H9 (cell line): Measurements from ENCODE around the gene NOL9. TPM values are rescaled to one million over a fixed set of nuclear protein-coding genes. Genes with fewer than 3 reads are reported as not detected.
A peak's percentile ranks its signal among the peaks of the same experiment; 100 is the strongest.

Experiments used
- DNase-seq: peaks from one replicate; pipeline ENCODE4 v3.0.0-alpha.2; 2017
- H2AFZ ChIP-seq: one replicate; pipeline ENCODE4 v1.6.1; 2013; ENCODE audit warnings: mild to moderate bottlenecking, low read length, control low read depth, moderate library complexity
- H2AK5ac ChIP-seq: 2 replicates; pipeline ENCODE4 v1.6.1; 2013; ENCODE audit warnings: low read length, control low read depth, mixed read lengths; ENCODE audit not compliant: insufficient read length
- H2BK120ac ChIP-seq: one replicate; pipeline ENCODE4 v1.6.1; 2013; ENCODE audit warnings: low read depth, mild to moderate bottlenecking, low read length, control low read depth, inconsistent platforms; ENCODE audit not compliant: poor library complexity, severe bottlenecking
- H2BK12ac ChIP-seq: 2 replicates; pipeline ENCODE4 v1.6.1; 2013; ENCODE audit warnings: low read length, control low read depth, mixed read lengths, low read depth; ENCODE audit not compliant: insufficient read length
- H2BK15ac ChIP-seq: 2 replicates; pipeline ENCODE4 v1.6.1; 2013; ENCODE audit warnings: low read depth, low read length, control low read depth
- H2BK20ac ChIP-seq: one replicate; pipeline ENCODE4 v1.6.1; 2013; ENCODE audit warnings: low read depth, mild to moderate bottlenecking, low read length, control low read depth, inconsistent platforms; ENCODE audit not compliant: poor library complexity, severe bottlenecking
- H2BK5ac ChIP-seq: 2 replicates; pipeline ENCODE4 v1.6.1; 2013; ENCODE audit warnings: low read length, control low read depth, mixed read lengths; ENCODE audit not compliant: insufficient read length
- H3K14ac ChIP-seq: 2 replicates; pipeline ENCODE4 v1.6.1; 2013; ENCODE audit warnings: low read length, control low read depth; ENCODE audit not compliant: insufficient read depth
- H3K18ac ChIP-seq: 2 replicates; pipeline ENCODE4 v1.6.1; 2013; ENCODE audit warnings: low read depth, mild to moderate bottlenecking, mixed read lengths, low read length, control low read depth; ENCODE audit not compliant: insufficient read length
- H3K23ac ChIP-seq: 2 replicates; pipeline ENCODE4 v1.6.1; 2013; ENCODE audit warnings: low read length, control low read depth, mixed read lengths, low read depth; ENCODE audit not compliant: insufficient read length
- H3K23me2 ChIP-seq: 2 replicates; pipeline ENCODE4 v1.6.1; 2013; ENCODE audit warnings: low read depth, mild to moderate bottlenecking, mixed read lengths, low read length, control low read depth; ENCODE audit not compliant: insufficient read length, poor library complexity, severe bottlenecking
- H3K27ac ChIP-seq: 2 replicates; pipeline ENCODE4 v1.5.1; 2013; ENCODE audit warnings: low read length, control low read depth, mixed read lengths, low read depth; ENCODE audit not compliant: insufficient read length
- H3K27me3 ChIP-seq: 2 replicates; pipeline ENCODE4 v1.6.1; 2013; ENCODE audit warnings: low read length, control low read depth, inconsistent platforms; ENCODE audit not compliant: insufficient read depth
- H3K4ac ChIP-seq: 2 replicates; pipeline ENCODE4 v1.6.1; 2013; ENCODE audit warnings: low read depth, mild to moderate bottlenecking, control low read depth, inconsistent platforms, low read length, moderate library complexity
- H3K4me1 ChIP-seq: 2 replicates; pipeline ENCODE4 v1.6.1; 2013; ENCODE audit warnings: low read length, control low read depth, inconsistent platforms; ENCODE audit not compliant: insufficient read depth
- H3K4me2 ChIP-seq: 2 replicates; pipeline ENCODE4 v1.6.1; 2013; ENCODE audit warnings: low read length, control low read depth, mixed read lengths; ENCODE audit not compliant: insufficient read length, insufficient read depth
- H3K56ac ChIP-seq: 2 replicates; pipeline ENCODE4 v1.6.1; 2013; ENCODE audit warnings: low read depth, mild to moderate bottlenecking, mixed read lengths, low read length, control low read depth; ENCODE audit not compliant: insufficient read length
- H3K79me1 ChIP-seq: 2 replicates; pipeline ENCODE4 v1.6.1; 2013; ENCODE audit warnings: low read depth, mild to moderate bottlenecking, moderate library complexity, low read length, control low read depth, inconsistent platforms; ENCODE audit not compliant: insufficient read depth, poor library complexity, severe bottlenecking
- H3K79me2 ChIP-seq: 2 replicates; pipeline ENCODE4 v1.6.1; 2013; ENCODE audit warnings: low read length, control low read depth, inconsistent platforms; ENCODE audit not compliant: insufficient read depth
- H3K9ac ChIP-seq: 2 replicates; pipeline ENCODE4 v1.6.1; 2013; ENCODE audit warnings: low read length, control low read depth, mixed read lengths; ENCODE audit not compliant: insufficient read length; ENCODE audit errors: extremely low read depth
- H3K9me3 ChIP-seq: one replicate; pipeline ENCODE4 v1.6.1; 2013; ENCODE audit warnings: low read depth, low read length, inconsistent platforms; ENCODE audit not compliant: control insufficient read depth
- H3T11ph ChIP-seq: one replicate; pipeline ENCODE4 v1.6.1; 2013; ENCODE audit warnings: mild to moderate bottlenecking, low read length, control low read depth, inconsistent platforms
- H4K20me1 ChIP-seq: one replicate; pipeline ENCODE4 v1.6.1; 2013; ENCODE audit not compliant: control insufficient read depth, insufficient read length, insufficient read depth
- H4K5ac ChIP-seq: 2 replicates; pipeline ENCODE4 v1.6.1; 2013; ENCODE audit warnings: low read depth, mild to moderate bottlenecking, mixed read lengths, low read length, control low read depth; ENCODE audit not compliant: insufficient read length
- H4K8ac ChIP-seq: replicated peaks from 2 replicates; pipeline ENCODE4 v1.6.1; 2013; ENCODE audit warnings: low read length, control low read depth, mixed read lengths, low read depth; ENCODE audit not compliant: insufficient read length
- H4K91ac ChIP-seq: 2 replicates; pipeline ENCODE4 v1.6.1; 2013; ENCODE audit warnings: low read depth, mild to moderate bottlenecking, moderate library complexity, mixed read lengths, low read length, control low read depth; ENCODE audit not compliant: insufficient read length
- H3K27ac Mint-ChIP-seq, 3 experiments: 2 replicates in 2 of 3; 3 replicates in 1 of 3; pipeline ENCODE4 v1.8.0; 2020 to 2021; ENCODE audit warnings: mixed read lengths in 3 of 3, mild to moderate bottlenecking in 1 of 3, moderate library complexity in 1 of 3
- H3K27me3 Mint-ChIP-seq: 2 replicates; pipeline ENCODE4 v1.8.0; 2021; ENCODE audit warnings: low read depth, mild to moderate bottlenecking, moderate library complexity, mixed read lengths
- H3K36me3 Mint-ChIP-seq, 3 experiments: 2 replicates in 2 of 3; 3 replicates in 1 of 3; pipeline ENCODE4 v1.8.0; 2020 to 2021; ENCODE audit warnings: low read depth in 3 of 3, mixed read lengths in 3 of 3; ENCODE audit not compliant: insufficient read depth in 1 of 3
- H3K4me1 Mint-ChIP-seq, 2 experiments: 2 replicates each; pipeline ENCODE4 v1.8.0; 2020; ENCODE audit warnings: mixed read lengths in 2 of 2
- H3K4me3 Mint-ChIP-seq, 2 experiments: 2 replicates in 1 of 2; 3 replicates in 1 of 2; pipeline ENCODE4 v1.8.0; 2020 to 2021; ENCODE audit warnings: mild to moderate bottlenecking in 2 of 2, mixed read lengths in 2 of 2, moderate library complexity in 1 of 2
- H3K9me3 Mint-ChIP-seq, 2 experiments: 2 replicates in 1 of 2; 3 replicates in 1 of 2; pipeline ENCODE4 v1.8.0; 2020; ENCODE audit warnings: mild to moderate bottlenecking in 2 of 2, mixed read lengths in 2 of 2, moderate library complexity in 1 of 2
- WGBS: extraction: QIAGEN DNeasy Blood & Tissue Kit; methylation state at CpG from one replicate; pipeline ENCODE4 v1.1.7; 2013; ENCODE audit warnings: missing lambda C conversion rate, low lambda C conversion rate, mixed read lengths; ENCODE audit not compliant: insufficient read length; ENCODE audit errors: extremely low coverage; 5-methylcytosine and 5-hydroxymethylcytosine counted together
- total RNA-seq: library from RNA; stranded (reverse); gene quantifications from 2 replicates; pipeline ENCODE4 v1.2.1, GENCODE V29; 2021
- TF ChIP-seq, protein P1 (sequence below): fragments of 200-600 bp; sonication (generic); conservative IDR thresholded peaks from 3 replicates; pipeline ENCODE4 v1.8.0; 2021; ENCODE audit warnings: antibody characterized with exemption, mild to moderate bottlenecking

The NOL9 gene
- total RNA-seq, 1 experiment from 2014 or later: 50.4 TPM

DNA sequence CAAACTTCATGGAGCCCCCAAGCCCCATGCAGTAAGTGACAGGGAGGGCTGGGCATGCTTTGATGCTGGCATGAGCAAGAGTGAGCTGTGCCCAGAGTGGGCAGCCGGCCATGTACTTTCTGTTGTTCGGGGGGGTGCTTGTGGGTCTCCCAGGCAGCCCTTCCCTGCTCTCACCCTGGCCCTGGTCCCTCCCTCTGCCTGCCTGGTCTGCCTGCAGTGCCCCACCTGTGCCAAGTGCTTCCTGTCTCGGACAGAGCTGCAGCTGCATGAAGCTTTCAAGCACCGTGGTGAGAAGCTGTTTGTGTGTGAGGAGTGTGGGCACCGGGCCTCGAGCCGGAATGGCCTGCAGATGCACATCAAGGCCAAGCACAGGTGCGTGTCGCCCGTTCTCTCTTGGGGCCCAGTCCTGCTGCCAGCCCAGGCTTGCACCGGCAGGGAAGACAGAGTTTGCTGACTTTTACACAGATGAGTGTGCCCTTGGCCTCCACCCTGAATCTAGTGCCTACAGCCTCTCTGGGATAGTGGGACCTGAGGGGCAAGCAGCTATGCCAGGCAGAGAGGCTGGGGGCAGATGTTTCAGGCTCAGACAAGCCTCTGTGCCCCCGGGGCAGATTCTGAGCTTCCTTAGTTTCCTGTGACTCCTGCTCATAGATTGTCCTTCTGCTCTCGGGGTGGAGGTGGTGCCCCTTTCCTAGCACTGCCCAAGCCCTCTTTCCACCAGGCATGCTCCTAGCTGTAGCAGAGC, 33.1 kb upstream of the NOL9 start:
- no peak overlapping the region for H3K27ac ChIP-seq
- H2BK15ac ChIP-seq: no peak overlapping the region
- no peaks in the 10 kb centered on the region for H4K20me1 ChIP-seq
- no peaks in the 10 kb centered on the region for H3K79me1 ChIP-seq
- no peak overlapping the region; the same call in 1 of the 2 replicates for H3K14ac ChIP-seq
- no peak overlapping the region for H2BK120ac ChIP-seq
- no peak overlapping the region for H3K18ac ChIP-seq
- H3T11ph ChIP-seq: no peak overlapping the region
- TF ChIP-seq, protein P1, sequence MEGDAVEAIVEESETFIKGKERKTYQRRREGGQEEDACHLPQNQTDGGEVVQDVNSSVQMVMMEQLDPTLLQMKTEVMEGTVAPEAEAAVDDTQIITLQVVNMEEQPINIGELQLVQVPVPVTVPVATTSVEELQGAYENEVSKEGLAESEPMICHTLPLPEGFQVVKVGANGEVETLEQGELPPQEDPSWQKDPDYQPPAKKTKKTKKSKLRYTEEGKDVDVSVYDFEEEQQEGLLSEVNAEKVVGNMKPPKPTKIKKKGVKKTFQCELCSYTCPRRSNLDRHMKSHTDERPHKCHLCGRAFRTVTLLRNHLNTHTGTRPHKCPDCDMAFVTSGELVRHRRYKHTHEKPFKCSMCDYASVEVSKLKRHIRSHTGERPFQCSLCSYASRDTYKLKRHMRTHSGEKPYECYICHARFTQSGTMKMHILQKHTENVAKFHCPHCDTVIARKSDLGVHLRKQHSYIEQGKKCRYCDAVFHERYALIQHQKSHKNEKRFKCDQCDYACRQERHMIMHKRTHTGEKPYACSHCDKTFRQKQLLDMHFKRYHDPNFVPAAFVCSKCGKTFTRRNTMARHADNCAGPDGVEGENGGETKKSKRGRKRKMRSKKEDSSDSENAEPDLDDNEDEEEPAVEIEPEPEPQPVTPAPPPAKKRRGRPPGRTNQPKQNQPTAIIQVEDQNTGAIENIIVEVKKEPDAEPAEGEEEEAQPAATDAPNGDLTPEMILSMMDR: no peak
- WGBS: no CpG with 5 or more reads among the region's 13 CpGs
- H3K9ac ChIP-seq: no peak overlapping the region
- H2BK5ac ChIP-seq: no peak overlapping the region
- no peaks in the 10 kb centered on the region for H3K27me3 Mint-ChIP-seq
- no peak overlapping the region for H3K4me2 ChIP-seq
- no peaks in the 10 kb centered on the region for H3K9me3 ChIP-seq
- H2BK12ac ChIP-seq: no peak overlapping the region
- H2AK5ac ChIP-seq: no peak overlapping the region
- H3K79me2 ChIP-seq: no peaks in the 10 kb centered on the region
- H3K23me2 ChIP-seq: no peaks in the 10 kb centered on the region
- no peak overlapping the region for H2AFZ ChIP-seq
- H4K5ac ChIP-seq: no peak overlapping the region
- no peaks in the 10 kb centered on the region for H3K9me3 Mint-ChIP-seq
- no peak overlapping the region for H3K4ac ChIP-seq
- no peak overlapping the region for H4K91ac ChIP-seq
- no peak overlapping the region for H3K56ac ChIP-seq
- H3K36me3 Mint-ChIP-seq: peaks cover 9 to 37% (median 30%) of the 10 kb centered on the region in 3 experiments; a peak in 6 of 7 replicates
- no peak overlapping the region for H4K8ac ChIP-seq
- peaks cover 0 to 3% of the 10 kb centered on the region in 2 experiments; a peak in 1 of 4 replicates for H3K4me1 Mint-ChIP-seq
- H3K27me3 ChIP-seq: no peaks in the 10 kb centered on the region
- no peaks in the 10 kb centered on the region for H3K4me1 ChIP-seq
- H2BK20ac ChIP-seq: no peak overlapping the region
- DNase-seq: no peak
- no peak overlapping the region for H3K23ac ChIP-seq
- H3K27ac Mint-ChIP-seq: peak overlapping the region in 2 of 3 experiments; percentile 77 to 92; a peak in 2 of 7 replicates
- no peak overlapping the region; a peak in 1 of 5 replicates for H3K4me3 Mint-ChIP-seq
